HEK293 (cell line): ENCODE data around the gene GPR89B.
"Not testable (repeated sequence)": the region's sequence is repeated elsewhere in the genome, so short reads cannot be mapped to it uniquely, and the experiment has no call there.

Experiments
- BCL11B ChIP-seq: fragments of 450-650 bp; formaldehyde crosslinking; IDR thresholded peaks from 2 replicates; pipeline ENCODE4 v1.5.1; 2016; ENCODE audit warnings: low read depth, missing biosample characterization, missing genetic modification characterization
- WT1 ChIP-seq: fragments of 450-650 bp; formaldehyde crosslinking; IDR thresholded peaks from 2 replicates; pipeline ENCODE4 v1.5.1; 2016; ENCODE audit warnings: missing biosample characterization, missing genetic modification characterization
- ZBTB1 ChIP-seq: fragments of 450-650 bp; formaldehyde crosslinking; IDR thresholded peaks from 2 replicates; pipeline ENCODE4 v1.5.1; 2016; ENCODE audit warnings: missing biosample characterization, missing genetic modification characterization
- ZBTB17 ChIP-seq: fragments of 450-650 bp; formaldehyde crosslinking; IDR thresholded peaks from 2 replicates; pipeline ENCODE4 v1.5.1; 2016; ENCODE audit warnings: missing biosample characterization, missing genetic modification characterization
- ZNF184 ChIP-seq: fragments of 450-650 bp; IDR thresholded peaks from 2 replicates; pipeline ENCODE4 v1.5.1; 2018; ENCODE audit warnings: missing biosample characterization, mild to moderate bottlenecking, missing genetic modification characterization
- ZNF24 ChIP-seq: fragments of 450-650 bp; formaldehyde crosslinking; IDR thresholded peaks from 2 replicates; pipeline ENCODE4 v1.5.1; 2016; ENCODE audit warnings: missing biosample characterization, missing genetic modification characterization
- ZNF274 ChIP-seq, 2 experiments: fragments of 200-500 bp in 1 of 2; fragments of 450-650 bp in 1 of 2; sonication (Bioruptor generic) in 1 of 2; formaldehyde crosslinking in 1 of 2; IDR thresholded peaks; 2 replicates each; pipeline versions ENCODE4 v1.5.1 to v1.6.1; 2014 to 2016; ENCODE audit warnings: borderline replicate concordance in 1 of 2, inconsistent platforms in 1 of 2, low read length in 1 of 2, missing biosample characterization in 1 of 2, missing genetic modification characterization in 1 of 2
- ZNF423 ChIP-seq: fragments of 450-650 bp; formaldehyde crosslinking; IDR thresholded peaks from 2 replicates; pipeline ENCODE4 v1.5.1; 2016; ENCODE audit warnings: missing biosample characterization, missing genetic modification characterization
- ZNF558 ChIP-seq: fragments of 450-650 bp; formaldehyde crosslinking; IDR thresholded peaks from 2 replicates; pipeline ENCODE4 v1.5.1; 2016; ENCODE audit warnings: missing biosample characterization, missing genetic modification characterization
- TF ChIP-seq, protein P1 (sequence below): fragments of 450-650 bp; formaldehyde crosslinking; IDR thresholded peaks from 2 replicates; pipeline ENCODE4 v1.5.1; 2016; ENCODE audit warnings: missing biosample characterization, missing genetic modification characterization
- TF ChIP-seq, protein P2 (sequence below): fragments of 450-650 bp; formaldehyde crosslinking; IDR thresholded peaks from 2 replicates; pipeline ENCODE4 v1.5.1; 2016; ENCODE audit warnings: missing biosample characterization, missing genetic modification characterization
- TF ChIP-seq, protein P3 (sequence below): fragments of 450-650 bp; formaldehyde crosslinking; IDR thresholded peaks from 2 replicates; pipeline ENCODE4 v1.5.1; 2017; ENCODE audit warnings: missing biosample characterization, missing genetic modification characterization
- TF ChIP-seq, protein P4 (sequence below): fragments of 450-650 bp; formaldehyde crosslinking; IDR thresholded peaks from 2 replicates; pipeline ENCODE4 v1.5.1; 2016; ENCODE audit warnings: missing biosample characterization, missing genetic modification characterization

DNA sequence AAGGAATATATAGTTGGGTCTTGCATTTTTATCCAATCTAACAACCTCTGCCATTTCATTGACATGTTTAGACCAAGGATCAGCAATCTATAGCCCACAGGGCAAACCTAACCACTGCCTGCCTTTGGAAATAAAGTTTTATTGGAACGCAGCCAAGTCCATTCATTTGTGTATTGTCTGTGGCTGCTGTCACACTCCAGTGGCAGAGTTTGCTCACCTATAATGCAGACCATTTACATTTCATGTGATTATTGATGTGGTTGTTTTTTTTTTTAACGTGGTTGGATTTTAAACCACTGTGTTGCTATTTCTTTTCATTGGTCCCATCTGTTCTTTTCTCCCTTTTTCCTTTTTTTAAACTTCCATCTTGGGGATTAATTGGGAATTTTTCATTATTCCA is 57.2 kb downstream of the GPR89B start:
- not testable (repeated sequence) for TF ChIP-seq ZNF274 (IDR thresholded peaks at IDR 0.05; ENCODE audit: low read length); ZNF274 (tag by site-specific recombination; IDR thresholded peaks at IDR 0.05; ENCODE audit: borderline replicate concordance); ZNF558 (tag by site-specific recombination); ZNF24 (tag by site-specific recombination); ZBTB17 (tag by site-specific recombination); ZNF184 (tag by site-specific recombination); BCL11B (tag by site-specific recombination); ZNF423 (tag by site-specific recombination); WT1 (tag by site-specific recombination); ZBTB1 (tag by site-specific recombination)
- TF ChIP-seq, protein P1, sequence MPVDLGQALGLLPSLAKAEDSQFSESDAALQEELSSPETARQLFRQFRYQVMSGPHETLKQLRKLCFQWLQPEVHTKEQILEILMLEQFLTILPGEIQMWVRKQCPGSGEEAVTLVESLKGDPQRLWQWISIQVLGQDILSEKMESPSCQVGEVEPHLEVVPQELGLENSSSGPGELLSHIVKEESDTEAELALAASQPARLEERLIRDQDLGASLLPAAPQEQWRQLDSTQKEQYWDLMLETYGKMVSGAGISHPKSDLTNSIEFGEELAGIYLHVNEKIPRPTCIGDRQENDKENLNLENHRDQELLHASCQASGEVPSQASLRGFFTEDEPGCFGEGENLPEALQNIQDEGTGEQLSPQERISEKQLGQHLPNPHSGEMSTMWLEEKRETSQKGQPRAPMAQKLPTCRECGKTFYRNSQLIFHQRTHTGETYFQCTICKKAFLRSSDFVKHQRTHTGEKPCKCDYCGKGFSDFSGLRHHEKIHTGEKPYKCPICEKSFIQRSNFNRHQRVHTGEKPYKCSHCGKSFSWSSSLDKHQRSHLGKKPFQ (tag by site-specific recombination) = not testable (repeated sequence)
- TF ChIP-seq, protein P2, sequence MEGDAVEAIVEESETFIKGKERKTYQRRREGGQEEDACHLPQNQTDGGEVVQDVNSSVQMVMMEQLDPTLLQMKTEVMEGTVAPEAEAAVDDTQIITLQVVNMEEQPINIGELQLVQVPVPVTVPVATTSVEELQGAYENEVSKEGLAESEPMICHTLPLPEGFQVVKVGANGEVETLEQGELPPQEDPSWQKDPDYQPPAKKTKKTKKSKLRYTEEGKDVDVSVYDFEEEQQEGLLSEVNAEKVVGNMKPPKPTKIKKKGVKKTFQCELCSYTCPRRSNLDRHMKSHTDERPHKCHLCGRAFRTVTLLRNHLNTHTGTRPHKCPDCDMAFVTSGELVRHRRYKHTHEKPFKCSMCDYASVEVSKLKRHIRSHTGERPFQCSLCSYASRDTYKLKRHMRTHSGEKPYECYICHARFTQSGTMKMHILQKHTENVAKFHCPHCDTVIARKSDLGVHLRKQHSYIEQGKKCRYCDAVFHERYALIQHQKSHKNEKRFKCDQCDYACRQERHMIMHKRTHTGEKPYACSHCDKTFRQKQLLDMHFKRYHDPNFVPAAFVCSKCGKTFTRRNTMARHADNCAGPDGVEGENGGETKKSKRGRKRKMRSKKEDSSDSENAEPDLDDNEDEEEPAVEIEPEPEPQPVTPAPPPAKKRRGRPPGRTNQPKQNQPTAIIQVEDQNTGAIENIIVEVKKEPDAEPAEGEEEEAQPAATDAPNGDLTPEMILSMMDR (tag by site-specific recombination) = not testable (repeated sequence)
- TF ChIP-seq, protein P3, sequence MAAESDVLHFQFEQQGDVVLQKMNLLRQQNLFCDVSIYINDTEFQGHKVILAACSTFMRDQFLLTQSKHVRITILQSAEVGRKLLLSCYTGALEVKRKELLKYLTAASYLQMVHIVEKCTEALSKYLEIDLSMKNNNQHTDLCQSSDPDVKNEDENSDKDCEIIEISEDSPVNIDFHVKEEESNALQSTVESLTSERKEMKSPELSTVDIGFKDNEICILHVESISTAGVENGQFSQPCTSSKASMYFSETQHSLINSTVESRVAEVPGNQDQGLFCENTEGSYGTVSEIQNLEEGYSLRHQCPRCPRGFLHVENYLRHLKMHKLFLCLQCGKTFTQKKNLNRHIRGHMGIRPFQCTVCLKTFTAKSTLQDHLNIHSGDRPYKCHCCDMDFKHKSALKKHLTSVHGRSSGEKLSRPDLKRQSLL = not testable (repeated sequence)
- TF ChIP-seq, protein P4, sequence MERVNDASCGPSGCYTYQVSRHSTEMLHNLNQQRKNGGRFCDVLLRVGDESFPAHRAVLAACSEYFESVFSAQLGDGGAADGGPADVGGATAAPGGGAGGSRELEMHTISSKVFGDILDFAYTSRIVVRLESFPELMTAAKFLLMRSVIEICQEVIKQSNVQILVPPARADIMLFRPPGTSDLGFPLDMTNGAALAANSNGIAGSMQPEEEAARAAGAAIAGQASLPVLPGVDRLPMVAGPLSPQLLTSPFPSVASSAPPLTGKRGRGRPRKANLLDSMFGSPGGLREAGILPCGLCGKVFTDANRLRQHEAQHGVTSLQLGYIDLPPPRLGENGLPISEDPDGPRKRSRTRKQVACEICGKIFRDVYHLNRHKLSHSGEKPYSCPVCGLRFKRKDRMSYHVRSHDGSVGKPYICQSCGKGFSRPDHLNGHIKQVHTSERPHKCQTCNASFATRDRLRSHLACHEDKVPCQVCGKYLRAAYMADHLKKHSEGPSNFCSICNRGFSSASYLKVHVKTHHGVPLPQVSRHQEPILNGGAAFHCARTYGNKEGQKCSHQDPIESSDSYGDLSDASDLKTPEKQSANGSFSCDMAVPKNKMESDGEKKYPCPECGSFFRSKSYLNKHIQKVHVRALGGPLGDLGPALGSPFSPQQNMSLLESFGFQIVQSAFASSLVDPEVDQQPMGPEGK (tag by site-specific recombination) = not testable (repeated sequence)
